ENCODE data around the gene SLC2A4RG.

SLC2A4RG gene

GRCh38 chr20:63744574-63745423 lies 5.2 kb downstream of the SLC2A4RG start:
- DNase-seq (ENCODE audit: insufficient read length, low spot score) (peak; percentile 7), FAIRE-seq (no peak)
- TF ChIP-seq CTCF (IDR thresholded peaks at IDR 0.05; ENCODE audit: insufficient read depth, missing control alignments) = no peak

- no peak for TF ChIP-seq CTCF (IDR thresholded peaks at IDR 0.05; ENCODE audit: insufficient read depth, missing control alignments)
- FAIRE-seq (no peak), DNase-seq (ENCODE audit: insufficient read length, low spot score) (peak; percentile 18)
Measured at GRCh38 chr20:63745424-63745805, 5.8 kb downstream of the SLC2A4RG start.

- no peak for TF ChIP-seq CTCF (IDR thresholded peaks at IDR 0.05; ENCODE audit: insufficient read depth, missing control alignments)
- FAIRE-seq (no peak), DNase-seq (ENCODE audit: insufficient read length, low spot score) (no peak)
Measured at GRCh38 chr20:63745961-63746731, 6.6 kb downstream of the SLC2A4RG start.

- TF ChIP-seq CTCF (IDR thresholded peaks at IDR 0.05; ENCODE audit: insufficient read depth, missing control alignments) = no peak
- no peak for DNase-seq (ENCODE audit: insufficient read length, low spot score)
- no peak for FAIRE-seq
Measured at GRCh38 chr20:63746751-63747315, 7.3 kb downstream of the SLC2A4RG start.

- FAIRE-seq = no peak
- no peak for TF ChIP-seq CTCF (IDR thresholded peaks at IDR 0.05; ENCODE audit: insufficient read depth, missing control alignments)
- DNase-seq (ENCODE audit: insufficient read length, low spot score) = no peak
Measured at GRCh38 chr20:63747622-63748069, 8.1 kb downstream of the SLC2A4RG start.

GRCh38 chr20:63748070-63748933 lies 8.7 kb downstream of the SLC2A4RG start:
- TF ChIP-seq CTCF (IDR thresholded peaks at IDR 0.05; ENCODE audit: insufficient read depth, missing control alignments) = no peak
- DNase-seq (ENCODE audit: insufficient read length, low spot score) = no peak
- FAIRE-seq = no peak
